Panc1 (cell line): ENCODE measurements around the gene ELL2. TPM values are rescaled to one million over a fixed set of nuclear protein-coding genes. Genes with fewer than 3 reads are reported as not detected.

Experiments used
- ATAC-seq: fragments of 200-7000 bp; cut with Tn5 transposase; 2 replicates; pipeline ENCODE4 v1.9.1; 2020; ENCODE audit warnings: mild to moderate bottlenecking, moderate library complexity
- BruUV-seq: library from RNA; stranded (reverse); fragments of 400-500 nt; replicated peaks from 2 replicates; lab custom pipeline; 2021; lab: Mats Ljungman, UMichigan
- CTCF ChIA-PET: fragments of 300-600 bp; sonication (Branson Sonifier 250); formaldehyde crosslinking; loops from one replicate; lab custom pipeline; 2022; ENCODE audit warnings: antibody characterized with exemption; lab: Charles Lee
- POLR2A ChIA-PET: fragments of 300-600 bp; sonication (Branson Sonifier 250); formaldehyde crosslinking; loops from one replicate; lab custom pipeline; 2022; ENCODE audit warnings: antibody characterized with exemption; lab: Charles Lee
- DNase-seq: peaks from one replicate; pipeline ENCODE4 v3.0.0-alpha.2; 2010; ENCODE audit warnings: low read depth, low spot score
- H3K27ac ChIP-seq: 2 replicates; pipeline ENCODE4 v1.5.1; 2011; ENCODE audit warnings: mild to moderate bottlenecking, low read length, inconsistent platforms
- H3K27me3 ChIP-seq: fragments of 200-500 bp; sonication (Bioruptor generic); 2 replicates; pipeline ENCODE4 v1.6.0; 2014; ENCODE audit warnings: low read length, inconsistent platforms; ENCODE audit not compliant: control insufficient read depth, insufficient read depth
- H3K36me3 ChIP-seq: fragments of 200-500 bp; sonication (Bioruptor generic); 2 replicates; pipeline ENCODE4 v1.5.1; 2014; ENCODE audit warnings: inconsistent platforms, mild to moderate bottlenecking, low read length, moderate library complexity; ENCODE audit not compliant: control insufficient read depth, insufficient read depth
- H3K4me1 ChIP-seq: 2 replicates; pipeline ENCODE4 v1.5.1; 2011; ENCODE audit warnings: inconsistent platforms, mild to moderate bottlenecking, low read length, moderate library complexity; ENCODE audit not compliant: control insufficient read depth, insufficient read depth
- H3K4me3 ChIP-seq, 2 experiments: 2 replicates each; pipeline ENCODE4 v1.5.1; 2011 to 2012; ENCODE audit warnings: low read depth in 2 of 2, low read length in 2 of 2, mild to moderate bottlenecking in 2 of 2, inconsistent platforms in 1 of 2, moderate library complexity in 1 of 2
- H3K9me3 ChIP-seq: fragments of 200-500 bp; sonication (Bioruptor generic); 2 replicates; pipeline ENCODE4 v1.5.1; 2014; ENCODE audit warnings: low read depth, mild to moderate bottlenecking, inconsistent platforms, low read length, moderate library complexity; ENCODE audit not compliant: control insufficient read depth, insufficient read depth
- CTCF ChIP-seq: fragments of 450-650 bp; IDR thresholded peaks from 2 replicates; pipeline ENCODE4 v1.5.1; 2017; ENCODE audit warnings: mild to moderate bottlenecking
- POLR2AphosphoS5 ChIP-seq: IDR thresholded peaks from 2 replicates; pipeline ENCODE4 v1.6.1; 2012; ENCODE audit warnings: mild to moderate bottlenecking, low read depth, low read length, moderate library complexity
- REST ChIP-seq, 2 experiments: IDR thresholded peaks; 2 replicates each; pipeline ENCODE4 v1.6.1; 2011 to 2012; ENCODE audit warnings: low read depth in 2 of 2, control low read depth in 1 of 2, low read length in 1 of 2, mild to moderate bottlenecking in 1 of 2, moderate library complexity in 1 of 2; ENCODE audit not compliant: insufficient read depth in 1 of 2
- SIN3A ChIP-seq: IDR thresholded peaks from 2 replicates; pipeline ENCODE4 v1.6.1; 2012; ENCODE audit warnings: low read depth, mild to moderate bottlenecking, low read length, moderate library complexity, borderline replicate concordance; ENCODE audit not compliant: insufficient read depth
- TCF7L2 ChIP-seq: IDR thresholded peaks from 2 replicates; pipeline ENCODE4 v1.6.1; 2011; ENCODE audit warnings: mild to moderate bottlenecking, low read depth, low read length, inconsistent platforms
- in situ Hi-C: cut with HindIII; loops from 2 replicates; pipeline ENCODE4 v1.10.0; 2016; ENCODE audit warnings: low sequenced_read_pairs, low pct_unique_long_range_greater_than_20kb
- intact Hi-C: fragments of 100-400 bp; cut with micrococcal nuclease; formaldehyde crosslinking; loops from one replicate; pipeline ENCODE4 v1.10.0; 2022; ENCODE audit not compliant: unreplicated experiment
- total RNA-seq: library from RNA; stranded (reverse); gene quantifications from one replicate; pipeline ENCODE4 v1.2.1, GENCODE V29; 2021; ENCODE audit not compliant: unreplicated experiment

Gene ELL2
- total RNA-seq, 1 experiment from 2014 or later, result 68.5 TPM

- ATAC-seq, result no peak
- in situ Hi-C loops (no loop called here), intact Hi-C loops (no loop called here)
- BruUV-seq, result no TSS peak
- no peaks in the 10 kb centered on the region for H3K36me3 ChIP-seq
- no peak for DNase-seq
- H3K9me3 ChIP-seq, result no peaks in the 10 kb centered on the region
- H3K27me3 ChIP-seq, result no peaks in the 10 kb centered on the region
- H3K27ac ChIP-seq, result no peak overlapping the region
- POLR2A ChIA-PET, result no interaction called here
- TF ChIP-seq CTCF (no peak), POLR2AphosphoS5 (no peak)
- CTCF ChIA-PET, result no interaction called here
- no peak overlapping the region for H3K4me3 ChIP-seq
- H3K4me1 ChIP-seq, result no peaks in the 10 kb centered on the region
Observed at GRCh38 chr5:95874246-95874645, 87.4 kb downstream of the ELL2 start.

GRCh38 chr5:95873351-95873750 lies 88.3 kb downstream of the ELL2 start:
- DNase-seq, result no peak
- Histone ChIP-seq H3K27ac (no peak overlapping the region), H3K4me1 (no peaks in the 10 kb centered on the region), H3K27me3 (no peaks in the 10 kb centered on the region), H3K9me3 (no peaks in the 10 kb centered on the region), H3K36me3 (no peaks in the 10 kb centered on the region), H3K4me3 (no peak overlapping the region)
- in situ Hi-C loops (no loop called here), intact Hi-C loops (no loop called here)
- ChIA-PET POLR2A (no interaction called here), CTCF (no interaction called here)
- TF ChIP-seq CTCF (no peak), TCF7L2 (no peak), SIN3A (no peak), POLR2AphosphoS5 (no peak), REST (IDR thresholded peaks at IDR 0.05; ENCODE audit: insufficient read depth in 1 of 2, low read depth in 2 of 2, low read length in 1 of 2) (no peak)
- no peak for ATAC-seq
- BruUV-seq, result no TSS peak
